ENCODE results near the gene SCN1B. TPM values are rescaled to one million over a fixed set of nuclear protein-coding genes. Genes with fewer than 3 reads are reported as not detected.
"Not testable (repeated sequence)": the region's sequence is repeated elsewhere in the genome, so short reads cannot be mapped to it uniquely, and the experiment has no call there.

The SCN1B gene
- polyA plus RNA-seq, 1 donor from 2014 or later: not detected

- H3K27me3 Mint-ChIP-seq: no peaks in the 10 kb centered on the region
- peak overlapping the region; percentile 31 to 71 (median 52) for H3K27ac Mint-ChIP-seq
- H3K9me3 Mint-ChIP-seq: no peaks in the 10 kb centered on the region
- H3K36me3 Mint-ChIP-seq: peaks cover 3% of the 10 kb centered on the region
- peak overlapping the region in 3 of 4 donors; percentile 45 to 86 (median 85) for H3K4me3 Mint-ChIP-seq
- H3K4me1 Mint-ChIP-seq: peaks cover 19 to 23% (median 22%) of the 10 kb centered on the region in 3 donors
Observed at GRCh38 chr19:34997071-34997617, 33.1 kb upstream of the SCN1B start.

- not testable (repeated sequence) for H3K27me3 Mint-ChIP-seq, H3K27ac Mint-ChIP-seq, H3K36me3 Mint-ChIP-seq, H3K9me3 Mint-ChIP-seq
- peaks cover 28 to 33% (median 31%) of the 10 kb centered on the region in 3 donors for H3K4me1 Mint-ChIP-seq
- H3K4me3 Mint-ChIP-seq: peak overlapping the region in 2 of 4 donors; percentile 85 to 88
Observed at GRCh38 chr19:34998224-34998623, 32.0 kb upstream of the SCN1B start.

- peaks cover 33 to 38% (median 37%) of the 10 kb centered on the region in 3 donors for H3K4me1 Mint-ChIP-seq
- H3K36me3 Mint-ChIP-seq: peaks cover 3% of the 10 kb centered on the region
- H3K4me3 Mint-ChIP-seq: peak overlapping the region; percentile 81 to 93 (median 86)
- no peaks in the 10 kb centered on the region for H3K27me3 Mint-ChIP-seq
- peak overlapping the region in 2 of 3 donors; percentile 75 to 95 for H3K27ac Mint-ChIP-seq
- H3K9me3 Mint-ChIP-seq: no peaks in the 10 kb centered on the region
Observed at GRCh38 chr19:34998777-34999497, 31.3 kb upstream of the SCN1B start.

DNA sequence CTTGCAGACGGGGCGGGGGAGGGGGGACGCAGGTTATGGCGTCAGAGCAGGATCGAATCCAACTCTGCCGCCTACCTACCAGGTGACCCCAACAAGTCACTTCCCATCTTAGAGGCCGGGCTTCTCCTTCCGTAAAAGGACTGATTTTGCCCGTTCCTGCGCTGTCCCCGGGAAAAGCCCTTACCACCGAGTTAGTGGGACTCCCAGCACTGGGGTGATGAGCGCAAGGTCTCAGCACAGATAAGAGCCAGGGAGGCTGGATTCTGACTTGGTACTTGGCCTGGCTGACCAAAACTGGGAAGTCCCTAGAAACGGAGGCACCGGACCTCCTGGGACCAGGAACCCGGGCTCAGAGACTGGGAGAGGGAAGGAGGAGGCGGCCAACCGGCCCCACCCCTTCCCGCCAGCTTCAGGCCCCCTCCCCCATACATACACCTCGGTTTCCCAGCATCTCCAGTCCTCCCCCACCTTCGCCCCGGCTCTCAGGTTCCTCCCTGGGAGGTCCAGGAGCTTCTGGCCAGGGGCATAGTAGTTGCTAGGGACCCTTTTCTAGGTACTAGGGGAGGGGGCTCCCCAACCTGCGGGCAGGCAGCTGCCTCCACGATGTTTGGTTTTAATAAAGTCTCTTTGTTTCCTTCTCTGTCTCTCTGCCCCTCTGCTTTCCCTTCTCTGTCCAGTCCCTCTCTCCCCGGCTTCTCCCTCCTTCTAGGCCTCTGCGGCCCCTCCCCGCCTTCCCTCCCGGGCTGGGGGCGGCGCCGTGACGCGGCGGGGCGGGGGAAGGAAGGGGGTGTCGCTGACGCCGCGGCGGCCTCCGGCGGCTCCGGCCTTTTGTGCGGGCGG, 30.6 kb upstream of the SCN1B start, which contains the start of gene GRAMD1A:
Gene GRAMD1A (plus strand): TSS at position 826 of the 840 bp plus-strand sequence. CDS start 156 bp downstream, outside the sequence.
- peaks cover 35 to 40% (median 38%) of the 10 kb centered on the region in 3 donors for H3K4me1 Mint-ChIP-seq
- H3K9me3 Mint-ChIP-seq: no peaks in the 10 kb centered on the region
- peak within 1 kb of the TSS; percentile 75 to 95 (median 88) for H3K27ac Mint-ChIP-seq
- no peaks in the 10 kb centered on the region for H3K27me3 Mint-ChIP-seq
- peak within 1 kb of the TSS; percentile 88 to 95 (median 95) for H3K4me3 Mint-ChIP-seq
- no peaks in the 10 kb centered on the region for H3K36me3 Mint-ChIP-seq

DNA sequence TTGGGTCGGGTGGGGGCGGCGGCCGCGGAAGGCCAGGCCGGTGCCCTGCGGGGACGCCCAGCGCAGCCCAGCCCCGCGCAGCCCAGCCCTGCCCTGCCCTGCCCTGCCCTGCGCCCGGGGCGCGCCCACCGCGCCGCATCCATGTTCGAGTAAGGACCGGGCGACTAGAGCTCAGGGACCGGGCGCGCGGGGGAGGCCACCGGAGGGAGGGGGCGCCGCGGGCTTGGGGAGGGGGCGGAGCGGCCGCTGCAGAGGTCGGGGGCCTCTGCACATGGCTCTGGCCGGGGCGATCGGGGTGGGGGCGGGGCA, 30.0 kb upstream of the SCN1B start:
- no peak overlapping the region for H3K27ac Mint-ChIP-seq
- peak overlapping the region in 2 of 4 donors; percentile 93 to 95 for H3K4me3 Mint-ChIP-seq
- H3K4me1 Mint-ChIP-seq: peaks cover 35 to 40% (median 38%) of the 10 kb centered on the region in 3 donors
- no peaks in the 10 kb centered on the region for H3K27me3 Mint-ChIP-seq
- H3K9me3 Mint-ChIP-seq: no peaks in the 10 kb centered on the region
- H3K36me3 Mint-ChIP-seq: no peaks in the 10 kb centered on the region

DNA sequence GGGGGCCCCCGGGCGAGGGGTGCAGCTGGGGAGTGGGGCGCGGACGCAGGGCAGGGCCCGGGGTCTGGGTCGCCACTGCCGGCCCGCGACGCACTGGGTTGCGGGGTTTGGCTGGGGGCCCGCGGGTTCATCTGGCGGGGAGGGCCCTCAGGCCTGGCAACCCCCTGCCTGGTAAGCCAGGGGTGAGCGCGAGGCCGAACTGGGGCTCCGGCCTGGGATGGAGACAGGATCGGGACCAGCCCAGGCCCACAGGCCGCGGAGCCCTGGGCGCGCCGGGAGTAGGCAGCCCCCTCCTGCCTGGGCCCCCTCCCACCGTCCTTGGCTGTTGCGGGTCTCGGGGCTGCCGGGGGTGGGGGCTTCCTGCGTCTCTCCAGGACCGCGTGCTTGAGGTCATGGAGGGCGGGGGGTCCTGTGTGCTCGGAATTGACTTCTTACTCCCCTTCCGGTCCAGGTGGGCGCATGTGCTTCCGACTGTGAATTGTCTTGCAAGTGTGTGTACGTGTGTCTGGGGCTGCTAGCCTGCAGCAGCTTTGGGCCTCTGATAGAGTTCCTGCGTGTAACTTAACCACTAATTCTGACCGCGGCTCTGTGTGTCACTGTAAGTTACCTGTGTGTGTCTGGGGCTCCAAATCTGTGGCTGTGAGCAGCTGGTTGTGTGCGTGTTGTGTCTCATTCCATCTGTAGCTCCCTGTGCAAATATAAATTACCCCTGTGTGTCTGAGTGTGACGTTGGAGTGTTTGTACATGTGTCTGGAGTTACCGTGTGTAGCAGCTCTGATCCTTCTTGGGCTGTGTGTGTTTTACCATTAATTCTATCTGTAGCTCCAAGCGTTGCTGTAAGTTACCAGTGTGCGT, 29.4 kb upstream of the SCN1B start:
- no peaks in the 10 kb centered on the region for H3K9me3 Mint-ChIP-seq
- no peaks in the 10 kb centered on the region for H3K36me3 Mint-ChIP-seq
- H3K4me1 Mint-ChIP-seq: peaks cover 35 to 40% (median 38%) of the 10 kb centered on the region in 3 donors
- H3K27ac Mint-ChIP-seq: peak overlapping the region; percentile 20 to 90 (median 88)
- no peaks in the 10 kb centered on the region for H3K27me3 Mint-ChIP-seq
- H3K4me3 Mint-ChIP-seq: peak overlapping the region; percentile 88 to 95 (median 95)

DNA sequence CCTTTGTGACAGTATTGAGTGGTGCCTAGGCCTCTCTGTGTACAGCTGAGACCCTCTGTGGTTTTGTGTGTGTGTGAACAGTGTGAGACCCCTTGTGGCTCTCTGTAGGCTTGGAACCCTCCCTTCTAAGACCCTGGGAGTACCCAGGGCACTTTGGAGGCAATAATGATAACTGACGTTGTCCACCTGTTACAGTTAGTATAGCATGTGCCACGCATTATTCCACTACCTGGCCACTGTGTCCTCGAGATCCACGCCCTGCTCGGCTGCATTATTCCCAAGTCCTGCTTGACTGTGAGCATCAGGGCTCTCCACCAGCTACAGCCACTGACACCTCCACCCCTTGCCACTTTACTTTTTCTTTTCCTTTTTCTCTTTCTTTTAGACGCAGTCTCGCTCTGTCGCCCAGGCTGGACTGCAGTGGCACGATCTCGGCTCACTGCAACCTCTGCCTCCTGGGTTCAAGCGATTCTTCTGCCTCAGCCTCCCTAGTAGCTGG, 28.2 kb upstream of the SCN1B start:
- H3K27me3 Mint-ChIP-seq: no peaks in the 10 kb centered on the region
- H3K4me3 Mint-ChIP-seq: peak overlapping the region; percentile 88 to 95 (median 95)
- peaks cover 35 to 40% (median 36%) of the 10 kb centered on the region in 3 donors for H3K4me1 Mint-ChIP-seq
- H3K36me3 Mint-ChIP-seq: no peaks in the 10 kb centered on the region
- peak overlapping the region; percentile 20 to 88 (median 54) for H3K27ac Mint-ChIP-seq
- no peaks in the 10 kb centered on the region for H3K9me3 Mint-ChIP-seq

DNA sequence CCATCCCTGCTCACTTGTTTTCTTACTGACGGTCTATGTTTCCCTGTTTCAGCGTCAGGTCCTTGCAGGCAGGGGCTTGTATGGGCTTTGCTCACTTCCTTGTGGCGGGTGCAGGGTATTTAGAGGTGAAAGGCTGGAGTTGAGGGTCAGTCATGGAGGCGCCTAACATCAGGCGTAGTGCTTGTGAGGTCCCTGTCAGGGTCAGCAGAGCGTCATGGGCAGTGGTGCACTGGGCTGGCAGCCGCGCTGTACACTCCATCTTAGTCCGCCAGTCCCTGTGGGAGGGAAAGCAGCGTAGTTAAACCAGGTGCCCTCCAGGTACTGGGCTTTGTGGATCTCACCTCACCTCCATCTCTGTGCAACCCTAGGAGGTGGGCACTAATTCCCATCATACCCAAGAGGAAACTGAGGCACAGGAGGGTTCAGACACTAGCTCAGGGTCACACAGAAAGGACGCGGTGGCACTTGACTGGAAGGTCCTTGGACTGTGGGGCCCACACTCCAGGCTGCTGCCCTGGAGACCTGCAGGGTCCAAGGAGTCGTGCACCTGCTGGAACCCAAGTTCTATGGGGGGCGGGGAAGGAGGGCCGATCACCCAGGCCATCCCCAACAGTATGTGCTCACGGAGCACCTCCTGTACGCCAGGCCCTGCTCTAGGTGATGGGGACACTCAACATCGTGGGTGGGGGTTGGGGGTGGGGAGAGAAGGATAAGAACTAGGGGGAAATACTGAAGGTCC, 25.6 kb upstream of the SCN1B start:
- H3K9me3 Mint-ChIP-seq: no peaks in the 10 kb centered on the region
- no peaks in the 10 kb centered on the region for H3K27me3 Mint-ChIP-seq
- peak overlapping the region in 2 of 3 donors; percentile 10 to 80 for H3K27ac Mint-ChIP-seq
- H3K4me1 Mint-ChIP-seq: peaks cover 23 to 29% (median 26%) of the 10 kb centered on the region in 3 donors
- no peak overlapping the region for H3K4me3 Mint-ChIP-seq
- H3K36me3 Mint-ChIP-seq: no peaks in the 10 kb centered on the region

GRCh38 chr19:35005256-35005977, 24.9 kb upstream of the SCN1B start:
- no peak overlapping the region for H3K27ac Mint-ChIP-seq
- no peaks in the 10 kb centered on the region for H3K27me3 Mint-ChIP-seq
- H3K36me3 Mint-ChIP-seq: no peaks in the 10 kb centered on the region
- H3K4me1 Mint-ChIP-seq: peaks cover 23 to 29% (median 26%) of the 10 kb centered on the region in 3 donors
- H3K9me3 Mint-ChIP-seq: no peaks in the 10 kb centered on the region
- peak overlapping the region in 1 of 4 donors; percentile 51 for H3K4me3 Mint-ChIP-seq

DNA sequence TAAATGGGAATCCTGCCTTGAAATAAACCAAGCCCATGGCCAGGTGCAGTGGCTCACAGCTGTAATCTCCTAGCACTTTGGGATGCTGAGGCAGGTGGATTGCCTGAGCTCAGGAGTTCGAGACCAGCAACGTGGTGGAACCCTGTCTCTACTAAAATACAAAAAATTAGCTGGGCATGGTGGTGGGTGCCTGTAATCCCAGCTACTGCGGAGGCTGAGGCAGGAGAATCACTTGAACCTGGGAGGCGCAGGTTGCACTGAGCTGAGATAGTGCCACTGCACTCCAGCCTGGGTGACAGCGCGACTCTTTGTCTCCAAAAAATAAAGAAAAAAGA, 24.3 kb upstream of the SCN1B start:
- not testable (repeated sequence) for H3K27me3 Mint-ChIP-seq, H3K4me3 Mint-ChIP-seq, H3K36me3 Mint-ChIP-seq, H3K9me3 Mint-ChIP-seq, H3K27ac Mint-ChIP-seq
- H3K4me1 Mint-ChIP-seq: peaks cover 22 to 28% (median 25%) of the 10 kb centered on the region in 3 donors

DNA sequence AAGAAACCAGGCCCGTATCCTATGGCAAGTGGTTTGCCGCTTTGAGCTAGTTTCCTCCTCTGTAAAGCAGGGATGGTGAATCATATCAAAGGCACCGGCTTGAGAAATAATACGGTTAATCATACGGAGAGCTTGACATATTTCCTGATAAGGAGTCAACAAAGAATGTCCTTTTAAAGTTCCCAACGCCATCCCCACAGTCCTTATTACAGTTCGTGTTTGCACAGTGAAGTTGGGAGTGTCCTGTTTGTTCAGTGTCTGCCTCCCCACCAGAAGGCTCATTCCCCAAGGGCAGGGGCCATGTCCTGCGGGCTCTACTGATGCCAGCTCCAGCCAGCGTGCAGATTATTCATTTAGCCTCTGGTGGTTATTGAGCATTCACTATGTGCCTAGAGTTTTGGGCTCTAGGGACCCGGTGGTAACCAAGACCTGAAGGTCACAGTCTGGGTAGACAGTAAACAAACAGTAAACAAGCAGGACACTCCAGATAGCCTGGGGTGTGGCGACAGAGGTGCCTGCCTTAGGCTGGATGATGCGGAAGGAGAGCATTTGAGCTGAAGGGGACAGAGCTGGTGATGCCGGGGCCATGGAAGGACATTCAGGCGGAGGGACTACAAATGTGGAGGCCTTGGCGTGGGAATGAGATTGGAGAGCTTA, 23.8 kb upstream of the SCN1B start:
- peak overlapping the region in 1 of 3 donors; percentile 47 for H3K27ac Mint-ChIP-seq
- H3K36me3 Mint-ChIP-seq: no peaks in the 10 kb centered on the region
- H3K4me1 Mint-ChIP-seq: peaks cover 19 to 23% (median 20%) of the 10 kb centered on the region in 3 donors
- no peak overlapping the region for H3K4me3 Mint-ChIP-seq
- no peaks in the 10 kb centered on the region for H3K27me3 Mint-ChIP-seq
- H3K9me3 Mint-ChIP-seq: no peaks in the 10 kb centered on the region

GRCh38 chr19:35006999-35007365, 23.3 kb upstream of the SCN1B start:
- no peaks in the 10 kb centered on the region for H3K9me3 Mint-ChIP-seq
- H3K36me3 Mint-ChIP-seq: no peaks in the 10 kb centered on the region
- H3K27ac Mint-ChIP-seq: no peak overlapping the region
- peaks cover 16 to 19% (median 18%) of the 10 kb centered on the region in 3 donors for H3K4me1 Mint-ChIP-seq
- H3K27me3 Mint-ChIP-seq: no peaks in the 10 kb centered on the region
- H3K4me3 Mint-ChIP-seq: no peak overlapping the region

- not testable (repeated sequence) for H3K27ac Mint-ChIP-seq, H3K36me3 Mint-ChIP-seq, H3K4me3 Mint-ChIP-seq, H3K27me3 Mint-ChIP-seq, H3K9me3 Mint-ChIP-seq
- peaks cover 13 to 20% (median 17%) of the 10 kb centered on the region in 3 donors for H3K4me1 Mint-ChIP-seq
Observed at GRCh38 chr19:35007427-35007826, 22.8 kb upstream of the SCN1B start.
